Fibroblast of the aortic adventitia (primary cell): ENCODE results near the gene CGB2. TPM values are rescaled to one million over a fixed set of nuclear protein-coding genes. Genes with fewer than 3 reads are reported as not detected.

Experiments used
- DNase-seq: peaks from one replicate; pipeline ENCODE4 v3.0.0-alpha.2; 2010; ENCODE audit warnings: low read depth
- H3K4me3 ChIP-seq: 2 replicates; pipeline ENCODE4 v1.5.1; 2011; ENCODE audit warnings: low read depth, mild to moderate bottlenecking, control low read depth, low read length, moderate library complexity
- total RNA-seq: library from RNA; depleted of rRNA; stranded (reverse); fragments of >200 nt; gene quantifications from 2 replicates; pipeline ENCODE4 v1.2.3, GENCODE V29; 2012; ENCODE audit warnings: low replicate concordance
- TF ChIP-seq, protein P1 (sequence below): IDR thresholded peaks from 2 replicates; pipeline ENCODE4 v1.5.1; 2011; ENCODE audit warnings: mild to moderate bottlenecking, low read length, control low read depth, inconsistent platforms; ENCODE audit not compliant: insufficient read depth

Gene CGB2
- total RNA-seq, 1 donor: not detected

- H3K4me3 ChIP-seq: no peak overlapping the region
- TF ChIP-seq, protein P1, sequence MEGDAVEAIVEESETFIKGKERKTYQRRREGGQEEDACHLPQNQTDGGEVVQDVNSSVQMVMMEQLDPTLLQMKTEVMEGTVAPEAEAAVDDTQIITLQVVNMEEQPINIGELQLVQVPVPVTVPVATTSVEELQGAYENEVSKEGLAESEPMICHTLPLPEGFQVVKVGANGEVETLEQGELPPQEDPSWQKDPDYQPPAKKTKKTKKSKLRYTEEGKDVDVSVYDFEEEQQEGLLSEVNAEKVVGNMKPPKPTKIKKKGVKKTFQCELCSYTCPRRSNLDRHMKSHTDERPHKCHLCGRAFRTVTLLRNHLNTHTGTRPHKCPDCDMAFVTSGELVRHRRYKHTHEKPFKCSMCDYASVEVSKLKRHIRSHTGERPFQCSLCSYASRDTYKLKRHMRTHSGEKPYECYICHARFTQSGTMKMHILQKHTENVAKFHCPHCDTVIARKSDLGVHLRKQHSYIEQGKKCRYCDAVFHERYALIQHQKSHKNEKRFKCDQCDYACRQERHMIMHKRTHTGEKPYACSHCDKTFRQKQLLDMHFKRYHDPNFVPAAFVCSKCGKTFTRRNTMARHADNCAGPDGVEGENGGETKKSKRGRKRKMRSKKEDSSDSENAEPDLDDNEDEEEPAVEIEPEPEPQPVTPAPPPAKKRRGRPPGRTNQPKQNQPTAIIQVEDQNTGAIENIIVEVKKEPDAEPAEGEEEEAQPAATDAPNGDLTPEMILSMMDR: no peak
- no peak for DNase-seq
These were observed 21.2 kb upstream of the CGB2 start for GRCh38 chr19:49010453-49010852.

DNA sequence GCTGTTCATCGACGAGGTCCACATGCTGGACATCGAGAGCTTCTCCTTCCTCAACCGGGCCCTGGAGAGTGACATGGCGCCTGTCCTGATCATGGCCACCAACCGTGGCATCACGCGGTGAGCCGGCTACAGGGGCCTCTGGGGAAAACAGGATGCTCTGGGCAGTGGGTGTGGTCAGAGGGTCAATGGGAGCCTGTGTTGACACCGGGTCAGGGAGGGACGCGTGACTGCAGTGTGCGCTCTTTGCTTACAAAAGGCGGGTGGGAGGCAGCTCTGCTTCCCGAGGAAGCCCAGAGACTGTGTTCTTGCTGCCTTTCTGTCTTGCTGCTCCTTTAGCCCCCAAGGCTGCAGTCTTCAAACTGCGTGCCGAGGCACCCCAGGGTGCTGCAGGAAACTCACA is 20.5 kb upstream of the CGB2 start:
- DNase-seq: no peak
- no peak overlapping the region for H3K4me3 ChIP-seq
- TF ChIP-seq, protein P1: no peak

DNA sequence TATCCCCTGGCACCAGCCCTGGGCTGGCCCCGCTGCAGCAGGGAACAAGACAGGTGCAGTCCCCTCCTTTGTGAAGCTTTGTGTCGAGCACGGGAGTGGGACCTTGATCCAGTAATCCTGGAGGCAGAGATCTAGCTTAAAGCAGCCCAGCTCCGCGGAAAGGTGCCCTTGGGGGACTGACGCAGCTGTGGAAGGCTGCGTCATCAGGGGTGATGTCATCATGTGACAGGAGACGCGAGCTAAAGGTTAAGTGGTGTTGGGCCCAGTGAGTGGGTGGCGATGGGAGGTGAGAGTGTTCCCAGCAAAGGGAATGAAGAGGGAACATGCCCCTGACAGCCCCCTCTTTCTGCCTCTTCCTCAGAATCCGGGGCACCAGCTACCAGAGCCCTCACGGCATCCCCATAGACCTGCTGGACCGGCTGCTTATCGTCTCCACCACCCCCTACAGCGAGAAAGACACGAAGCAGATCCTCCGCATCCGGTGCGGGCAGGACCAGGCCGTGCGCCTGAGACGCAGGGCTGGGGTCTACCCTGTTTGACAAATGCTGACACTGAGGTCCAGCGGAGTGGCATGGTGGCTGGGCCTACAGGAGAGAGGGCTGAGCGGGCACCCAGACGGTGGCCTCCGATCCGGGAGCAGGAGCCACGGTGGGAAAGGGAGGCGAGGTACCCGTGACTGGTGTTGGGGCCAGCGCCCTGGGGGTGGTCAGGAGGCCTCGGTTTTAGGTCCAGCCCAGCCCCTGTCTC is 17.4 kb upstream of the CGB2 start:
- no peak for DNase-seq

GRCh38 chr19:49014870-49015255 is 16.8 kb upstream of the CGB2 start:
- no peak overlapping the region for H3K4me3 ChIP-seq
- TF ChIP-seq, protein P1: no peak
- no peak for DNase-seq

More for the DNA sequence above, 17.4 kb upstream of the CGB2 start:
- TF ChIP-seq, protein P1: no peak
- no peak overlapping the region for H3K4me3 ChIP-seq

DNA sequence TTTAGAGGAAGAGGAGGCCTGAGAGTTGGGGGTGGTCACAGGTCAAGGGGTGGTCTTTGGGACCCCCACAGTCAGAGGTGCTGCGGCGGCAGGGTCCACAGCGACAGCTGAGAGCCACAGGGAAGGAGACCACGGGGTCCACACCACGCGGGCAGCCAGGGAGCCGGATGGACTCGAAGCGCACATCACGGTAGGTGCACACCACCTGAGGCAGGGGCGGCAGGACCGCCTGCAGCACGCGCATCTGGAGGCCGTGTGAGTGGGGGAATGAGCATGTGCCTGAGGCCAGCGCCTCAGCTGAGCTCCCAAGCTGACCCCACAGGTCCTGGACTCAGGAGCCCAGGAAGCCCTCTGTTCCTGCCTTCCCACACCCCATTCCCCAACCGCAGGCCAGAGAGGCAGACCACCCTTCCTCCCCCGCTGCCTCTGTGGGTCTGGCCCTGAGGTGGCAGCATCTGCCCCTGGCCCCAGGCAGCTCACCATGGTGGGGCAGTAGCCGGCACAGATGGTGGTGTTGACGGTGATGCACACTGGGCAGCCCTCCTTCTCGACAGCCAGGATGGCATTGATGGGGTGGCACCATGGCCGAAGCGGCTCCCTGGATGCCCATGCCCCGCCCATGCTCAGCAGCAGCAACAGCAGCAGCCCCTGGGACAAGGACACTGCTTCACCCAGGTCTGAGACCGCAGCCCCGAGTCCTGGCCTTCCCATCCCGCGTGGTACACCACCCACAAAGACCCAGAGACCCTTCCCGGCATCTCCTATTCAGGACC is 15.4 kb upstream of the CGB2 start:
- no peak overlapping the region for H3K4me3 ChIP-seq
- DNase-seq: no peak
- TF ChIP-seq, protein P1: no peak

DNA sequence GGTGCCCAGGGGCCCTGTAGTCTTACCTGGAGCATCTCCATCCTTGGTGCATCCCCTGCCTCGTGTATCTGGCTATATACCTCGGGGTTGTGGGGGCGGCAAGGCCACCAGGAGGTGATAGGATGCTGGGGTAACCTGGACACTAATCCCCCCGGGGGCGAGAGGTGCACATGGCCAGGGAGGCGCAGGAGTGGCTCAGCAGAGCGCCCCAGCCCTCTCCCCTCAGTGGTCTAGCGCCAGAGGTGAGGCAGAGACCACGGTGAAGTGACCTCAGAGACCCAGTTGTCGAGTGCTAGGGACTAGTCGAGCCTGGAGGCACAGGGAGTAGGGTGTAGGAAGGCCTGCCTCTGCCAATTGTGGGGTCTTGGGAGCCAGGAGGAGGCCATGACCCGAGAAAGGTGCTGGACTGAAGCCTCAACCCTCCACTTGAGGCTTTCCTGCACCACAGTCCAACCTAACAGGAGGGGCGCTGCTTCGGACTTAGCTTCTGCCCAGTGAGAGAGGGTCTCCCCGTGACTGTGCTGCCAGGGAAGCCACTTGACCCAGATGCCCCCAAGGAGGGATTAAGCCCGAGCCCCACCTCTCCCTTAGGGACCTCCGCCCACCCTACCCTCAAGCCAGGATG is 14.5 kb upstream of the CGB2 start, which contains the start of gene LHB:
Gene LHB (minus strand): TSS at position 51 of the 625 bp plus-strand sequence. CDS start 10 bp downstream, at position 41.
- peak within 1 kb of the TSS; percentile 46 for H3K4me3 ChIP-seq
- TF ChIP-seq, protein P1: no peak

More for the DNA sequence above, 14.5 kb upstream of the CGB2 start, which contains the start of gene LHB:
- DNase-seq: no peak
